ENCODE measurements around the gene CCDC12. TPM values are rescaled to one million over a fixed set of nuclear protein-coding genes. Genes with fewer than 3 reads are reported as not detected.

Gene CCDC12
- total RNA-seq, 4 donors from 2014 or later: 14.3 to 52.2 (median 42.0) TPM

GRCh38 chr3:47018269-47018611, 41.7 kb upstream of the CCDC12 start:
- H3K36me3 ChIP-seq: peaks cover 3 to 66% of the 10 kb centered on the region in 2 donors
- TF ChIP-seq EP300 (IDR thresholded peaks at IDR 0.05) (no peak), POLR2A (IDR thresholded peaks at IDR 0.05) (no peak), POLR2AphosphoS5 (IDR thresholded peaks at IDR 0.05) (no peak), CTCF (IDR thresholded peaks at IDR 0.05) (no peak)

GRCh38 chr3:47017504-47018268, 41.1 kb upstream of the CCDC12 start:
- ATAC-seq: no peak
- Histone ChIP-seq H3K9me3 (no peaks in the 10 kb centered on the region), H3K36me3 (peaks cover 3 to 71% of the 10 kb centered on the region in 2 donors), H3K4me1 (peaks cover 5 to 34% (median 7%) of the 10 kb centered on the region in 3 donors), H3K27me3 (no peaks in the 10 kb centered on the region), H3K27ac (no peak overlapping the region), H3K4me3 (no peak overlapping the region)
- 71 to 74% methylated on average over 4 to 6 of the region's 6 CpGs for WGBS, 2 donors (ENCODE audit: low coverage in 1 of 2)
- TF ChIP-seq POLR2AphosphoS5 (IDR thresholded peaks at IDR 0.05) (no peak), CTCF (IDR thresholded peaks at IDR 0.05) (no peak), POLR2A (IDR thresholded peaks at IDR 0.05) (no peak), EP300 (IDR thresholded peaks at IDR 0.05) (no peak)

More at GRCh38 chr3:47018269-47018611, 41.7 kb upstream of the CCDC12 start:
- Histone ChIP-seq H3K4me1 (peaks cover 6 to 39% (median 8%) of the 10 kb centered on the region in 3 donors), H3K4me3 (no peak overlapping the region), H3K9me3 (no peaks in the 10 kb centered on the region), H3K27me3 (no peaks in the 10 kb centered on the region), H3K27ac (no peak overlapping the region)
- no peak for ATAC-seq

GRCh38 chr3:47016934-47017435, 40.4 kb upstream of the CCDC12 start:
- H3K9me3 ChIP-seq: no peaks in the 10 kb centered on the region
- TF ChIP-seq EP300 (IDR thresholded peaks at IDR 0.05) (no peak), POLR2A (IDR thresholded peaks at IDR 0.05) (no peak), CTCF (IDR thresholded peaks at IDR 0.05) (no peak), POLR2AphosphoS5 (IDR thresholded peaks at IDR 0.05) (no peak)
- no peak for ATAC-seq
- H3K36me3 ChIP-seq: peaks cover 3 to 75% of the 10 kb centered on the region in 2 donors
- H3K27me3 ChIP-seq: no peaks in the 10 kb centered on the region
- peaks cover 0 to 27% (median 0%) of the 10 kb centered on the region in 3 donors for H3K4me1 ChIP-seq
- WGBS, 2 donors (ENCODE audit: low coverage in 1 of 2): 40% methylated on average over 1 of the region's 1 CpG; no CpG with 5 or more reads in 1 of the 2 donors
- H3K27ac ChIP-seq: no peak overlapping the region
- H3K4me3 ChIP-seq: no peak overlapping the region

DNA sequence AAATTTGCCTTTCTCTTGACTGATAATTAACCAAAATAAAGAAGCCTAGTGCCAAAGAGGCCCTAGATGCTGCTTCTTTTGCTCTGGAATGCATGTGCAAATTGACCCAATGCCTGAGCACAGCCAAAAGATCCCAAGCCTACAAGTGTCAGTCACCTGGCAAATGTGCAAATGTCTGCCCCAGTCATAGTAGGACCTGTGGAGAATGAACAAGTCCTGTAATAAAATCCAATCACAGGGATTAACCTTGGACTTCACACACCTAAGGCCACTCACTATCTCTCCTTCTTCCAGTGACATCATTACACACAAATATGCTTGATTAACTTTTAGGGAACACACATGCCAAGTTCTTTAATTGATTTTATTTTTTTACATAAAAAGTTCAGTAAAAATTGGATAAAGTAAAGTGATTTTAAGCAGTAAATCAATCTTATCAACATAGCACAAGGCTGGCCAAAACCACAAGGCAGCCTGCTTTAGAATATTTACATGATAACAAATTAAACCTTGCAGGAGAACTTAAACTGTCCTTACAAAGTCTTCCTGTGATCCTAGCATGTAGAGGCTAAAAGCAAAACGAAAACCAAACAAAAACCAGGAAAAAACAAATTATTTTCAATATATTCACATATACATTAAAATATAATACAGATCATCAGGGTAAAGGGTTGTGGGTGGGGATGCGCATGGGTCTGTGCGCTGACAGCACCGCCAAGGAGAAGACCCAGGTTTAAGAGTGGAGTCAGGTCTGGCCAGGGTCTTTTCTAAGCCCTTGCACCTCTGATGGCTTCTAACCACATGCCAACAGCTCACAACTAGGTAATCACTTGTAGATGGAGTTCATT, 39.8 kb upstream of the CCDC12 start:
- Histone ChIP-seq H3K27ac (no peak overlapping the region), H3K4me3 (no peak overlapping the region), H3K36me3 (peaks cover 3 to 75% of the 10 kb centered on the region in 2 donors), H3K9me3 (no peaks in the 10 kb centered on the region), H3K4me1 (peaks cover 0 to 20% (median 0%) of the 10 kb centered on the region in 3 donors), H3K27me3 (no peaks in the 10 kb centered on the region)
- no peak for TF ChIP-seq POLR2AphosphoS5 (IDR thresholded peaks at IDR 0.05)
- TF ChIP-seq CTCF (IDR thresholded peaks at IDR 0.05): no peak
- TF ChIP-seq EP300 (IDR thresholded peaks at IDR 0.05): no peak
- TF ChIP-seq POLR2A (IDR thresholded peaks at IDR 0.05): no peak
- ATAC-seq: no peak
- WGBS, 2 donors (ENCODE audit: low coverage in 1 of 2): 84 to 94% methylated on average over 4 of the region's 4 CpGs

Measured in gastroesophageal sphincter (tissue), 4 donors.